H9 (cell line): ENCODE measurements around the gene PGAP6. TPM values are rescaled to one million over a fixed set of nuclear protein-coding genes. Genes with fewer than 3 reads are reported as not detected.

Source experiments
- DNase-seq: peaks from one replicate; pipeline ENCODE4 v3.0.0-alpha.2; 2017
- H2AFZ ChIP-seq: one replicate; pipeline ENCODE4 v1.6.1; 2013; ENCODE audit warnings: mild to moderate bottlenecking, low read length, control low read depth, moderate library complexity
- H2AK5ac ChIP-seq: 2 replicates; pipeline ENCODE4 v1.6.1; 2013; ENCODE audit warnings: low read length, control low read depth, mixed read lengths; ENCODE audit not compliant: insufficient read length
- H2BK120ac ChIP-seq: one replicate; pipeline ENCODE4 v1.6.1; 2013; ENCODE audit warnings: low read depth, mild to moderate bottlenecking, low read length, control low read depth, inconsistent platforms; ENCODE audit not compliant: poor library complexity, severe bottlenecking
- H2BK12ac ChIP-seq: 2 replicates; pipeline ENCODE4 v1.6.1; 2013; ENCODE audit warnings: low read length, control low read depth, mixed read lengths, low read depth; ENCODE audit not compliant: insufficient read length
- H2BK15ac ChIP-seq: 2 replicates; pipeline ENCODE4 v1.6.1; 2013; ENCODE audit warnings: low read depth, low read length, control low read depth
- H2BK20ac ChIP-seq: one replicate; pipeline ENCODE4 v1.6.1; 2013; ENCODE audit warnings: low read depth, mild to moderate bottlenecking, low read length, control low read depth, inconsistent platforms; ENCODE audit not compliant: poor library complexity, severe bottlenecking
- H2BK5ac ChIP-seq: 2 replicates; pipeline ENCODE4 v1.6.1; 2013; ENCODE audit warnings: low read length, control low read depth, mixed read lengths; ENCODE audit not compliant: insufficient read length
- H3K14ac ChIP-seq: 2 replicates; pipeline ENCODE4 v1.6.1; 2013; ENCODE audit warnings: low read length, control low read depth; ENCODE audit not compliant: insufficient read depth
- H3K18ac ChIP-seq: 2 replicates; pipeline ENCODE4 v1.6.1; 2013; ENCODE audit warnings: low read depth, mild to moderate bottlenecking, mixed read lengths, low read length, control low read depth; ENCODE audit not compliant: insufficient read length
- H3K23ac ChIP-seq: 2 replicates; pipeline ENCODE4 v1.6.1; 2013; ENCODE audit warnings: low read length, control low read depth, mixed read lengths, low read depth; ENCODE audit not compliant: insufficient read length
- H3K23me2 ChIP-seq: 2 replicates; pipeline ENCODE4 v1.6.1; 2013; ENCODE audit warnings: low read depth, mild to moderate bottlenecking, mixed read lengths, low read length, control low read depth; ENCODE audit not compliant: insufficient read length, poor library complexity, severe bottlenecking
- H3K27ac ChIP-seq: 2 replicates; pipeline ENCODE4 v1.5.1; 2013; ENCODE audit warnings: low read length, control low read depth, mixed read lengths, low read depth; ENCODE audit not compliant: insufficient read length
- H3K27me3 ChIP-seq: 2 replicates; pipeline ENCODE4 v1.6.1; 2013; ENCODE audit warnings: low read length, control low read depth, inconsistent platforms; ENCODE audit not compliant: insufficient read depth
- H3K4ac ChIP-seq: 2 replicates; pipeline ENCODE4 v1.6.1; 2013; ENCODE audit warnings: low read depth, mild to moderate bottlenecking, control low read depth, inconsistent platforms, low read length, moderate library complexity
- H3K4me1 ChIP-seq: 2 replicates; pipeline ENCODE4 v1.6.1; 2013; ENCODE audit warnings: low read length, control low read depth, inconsistent platforms; ENCODE audit not compliant: insufficient read depth
- H3K4me2 ChIP-seq: 2 replicates; pipeline ENCODE4 v1.6.1; 2013; ENCODE audit warnings: low read length, control low read depth, mixed read lengths; ENCODE audit not compliant: insufficient read length, insufficient read depth
- H3K56ac ChIP-seq: 2 replicates; pipeline ENCODE4 v1.6.1; 2013; ENCODE audit warnings: low read depth, mild to moderate bottlenecking, mixed read lengths, low read length, control low read depth; ENCODE audit not compliant: insufficient read length
- H3K79me1 ChIP-seq: 2 replicates; pipeline ENCODE4 v1.6.1; 2013; ENCODE audit warnings: low read depth, mild to moderate bottlenecking, moderate library complexity, low read length, control low read depth, inconsistent platforms; ENCODE audit not compliant: insufficient read depth, poor library complexity, severe bottlenecking
- H3K79me2 ChIP-seq: 2 replicates; pipeline ENCODE4 v1.6.1; 2013; ENCODE audit warnings: low read length, control low read depth, inconsistent platforms; ENCODE audit not compliant: insufficient read depth
- H3K9ac ChIP-seq: 2 replicates; pipeline ENCODE4 v1.6.1; 2013; ENCODE audit warnings: low read length, control low read depth, mixed read lengths; ENCODE audit not compliant: insufficient read length; ENCODE audit errors: extremely low read depth
- H3K9me3 ChIP-seq: one replicate; pipeline ENCODE4 v1.6.1; 2013; ENCODE audit warnings: low read depth, low read length, inconsistent platforms; ENCODE audit not compliant: control insufficient read depth
- H3T11ph ChIP-seq: one replicate; pipeline ENCODE4 v1.6.1; 2013; ENCODE audit warnings: mild to moderate bottlenecking, low read length, control low read depth, inconsistent platforms
- H4K20me1 ChIP-seq: one replicate; pipeline ENCODE4 v1.6.1; 2013; ENCODE audit not compliant: control insufficient read depth, insufficient read length, insufficient read depth
- H4K5ac ChIP-seq: 2 replicates; pipeline ENCODE4 v1.6.1; 2013; ENCODE audit warnings: low read depth, mild to moderate bottlenecking, mixed read lengths, low read length, control low read depth; ENCODE audit not compliant: insufficient read length
- H4K8ac ChIP-seq: replicated peaks from 2 replicates; pipeline ENCODE4 v1.6.1; 2013; ENCODE audit warnings: low read length, control low read depth, mixed read lengths, low read depth; ENCODE audit not compliant: insufficient read length
- H4K91ac ChIP-seq: 2 replicates; pipeline ENCODE4 v1.6.1; 2013; ENCODE audit warnings: low read depth, mild to moderate bottlenecking, moderate library complexity, mixed read lengths, low read length, control low read depth; ENCODE audit not compliant: insufficient read length
- H3K27ac Mint-ChIP-seq, 3 experiments: 2 replicates in 2 of 3; 3 replicates in 1 of 3; pipeline ENCODE4 v1.8.0; 2020 to 2021; ENCODE audit warnings: mixed read lengths in 3 of 3, mild to moderate bottlenecking in 1 of 3, moderate library complexity in 1 of 3
- H3K27me3 Mint-ChIP-seq: 2 replicates; pipeline ENCODE4 v1.8.0; 2021; ENCODE audit warnings: low read depth, mild to moderate bottlenecking, moderate library complexity, mixed read lengths
- H3K36me3 Mint-ChIP-seq, 3 experiments: 2 replicates in 2 of 3; 3 replicates in 1 of 3; pipeline ENCODE4 v1.8.0; 2020 to 2021; ENCODE audit warnings: low read depth in 3 of 3, mixed read lengths in 3 of 3; ENCODE audit not compliant: insufficient read depth in 1 of 3
- H3K4me1 Mint-ChIP-seq, 2 experiments: 2 replicates each; pipeline ENCODE4 v1.8.0; 2020; ENCODE audit warnings: mixed read lengths in 2 of 2
- H3K4me3 Mint-ChIP-seq, 2 experiments: 2 replicates in 1 of 2; 3 replicates in 1 of 2; pipeline ENCODE4 v1.8.0; 2020 to 2021; ENCODE audit warnings: mild to moderate bottlenecking in 2 of 2, mixed read lengths in 2 of 2, moderate library complexity in 1 of 2
- H3K9me3 Mint-ChIP-seq, 2 experiments: 2 replicates in 1 of 2; 3 replicates in 1 of 2; pipeline ENCODE4 v1.8.0; 2020; ENCODE audit warnings: mild to moderate bottlenecking in 2 of 2, mixed read lengths in 2 of 2, moderate library complexity in 1 of 2
- WGBS: extraction: QIAGEN DNeasy Blood & Tissue Kit; methylation state at CpG from one replicate; pipeline ENCODE4 v1.1.7; 2013; ENCODE audit warnings: missing lambda C conversion rate, low lambda C conversion rate, mixed read lengths; ENCODE audit not compliant: insufficient read length; ENCODE audit errors: extremely low coverage; 5-methylcytosine and 5-hydroxymethylcytosine counted together
- total RNA-seq: library from RNA; stranded (reverse); gene quantifications from 2 replicates; pipeline ENCODE4 v1.2.1, GENCODE V29; 2021
- TF ChIP-seq, protein P1 (sequence below): fragments of 200-600 bp; sonication (generic); conservative IDR thresholded peaks from 3 replicates; pipeline ENCODE4 v1.8.0; 2021; ENCODE audit warnings: antibody characterized with exemption, mild to moderate bottlenecking

Gene PGAP6
- total RNA-seq, 1 experiment from 2014 or later: 111 TPM

GRCh38 chr16:375212-375611, 6.6 kb downstream of the PGAP6 start:
- Histone ChIP-seq H3K4me1 (no peaks in the 10 kb centered on the region), H3T11ph (no peak overlapping the region), H3K27ac (no peak overlapping the region), H3K27me3 (no peaks in the 10 kb centered on the region), H3K23me2 (no peaks in the 10 kb centered on the region), H3K18ac (no peak overlapping the region), H2BK120ac (no peak overlapping the region), H2BK12ac (no peak overlapping the region), H2AFZ (no peak overlapping the region), H3K4ac (no peak overlapping the region), H3K14ac (no peak overlapping the region), H2BK15ac (no peak overlapping the region), H4K20me1 (no peaks in the 10 kb centered on the region), H2AK5ac (no peak overlapping the region), H3K9ac (no peak overlapping the region), H3K79me2 (no peaks in the 10 kb centered on the region; the same call in 1 of the 2 replicates), H3K9me3 (no peaks in the 10 kb centered on the region), H3K4me2 (no peak overlapping the region), H3K79me1 (no peaks in the 10 kb centered on the region), H2BK5ac (no peak overlapping the region), H4K5ac (no peak overlapping the region), H4K8ac (no peak overlapping the region), H3K56ac (no peak overlapping the region), H4K91ac (no peak overlapping the region), H2BK20ac (no peak overlapping the region), H3K23ac (no peak overlapping the region)
- H3K27ac Mint-ChIP-seq: no peak overlapping the region; a peak in 1 of 7 replicates
- no peak for DNase-seq
- no CpG with 5 or more reads among the region's 23 CpGs for WGBS
- no peak overlapping the region for H3K4me3 Mint-ChIP-seq
- H3K4me1 Mint-ChIP-seq: peaks cover 12 to 23% of the 10 kb centered on the region in 2 experiments
- TF ChIP-seq, protein P1, sequence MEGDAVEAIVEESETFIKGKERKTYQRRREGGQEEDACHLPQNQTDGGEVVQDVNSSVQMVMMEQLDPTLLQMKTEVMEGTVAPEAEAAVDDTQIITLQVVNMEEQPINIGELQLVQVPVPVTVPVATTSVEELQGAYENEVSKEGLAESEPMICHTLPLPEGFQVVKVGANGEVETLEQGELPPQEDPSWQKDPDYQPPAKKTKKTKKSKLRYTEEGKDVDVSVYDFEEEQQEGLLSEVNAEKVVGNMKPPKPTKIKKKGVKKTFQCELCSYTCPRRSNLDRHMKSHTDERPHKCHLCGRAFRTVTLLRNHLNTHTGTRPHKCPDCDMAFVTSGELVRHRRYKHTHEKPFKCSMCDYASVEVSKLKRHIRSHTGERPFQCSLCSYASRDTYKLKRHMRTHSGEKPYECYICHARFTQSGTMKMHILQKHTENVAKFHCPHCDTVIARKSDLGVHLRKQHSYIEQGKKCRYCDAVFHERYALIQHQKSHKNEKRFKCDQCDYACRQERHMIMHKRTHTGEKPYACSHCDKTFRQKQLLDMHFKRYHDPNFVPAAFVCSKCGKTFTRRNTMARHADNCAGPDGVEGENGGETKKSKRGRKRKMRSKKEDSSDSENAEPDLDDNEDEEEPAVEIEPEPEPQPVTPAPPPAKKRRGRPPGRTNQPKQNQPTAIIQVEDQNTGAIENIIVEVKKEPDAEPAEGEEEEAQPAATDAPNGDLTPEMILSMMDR: no peak
- no peaks in the 10 kb centered on the region; the same call in 1 of the 2 replicates for H3K27me3 Mint-ChIP-seq
- H3K9me3 Mint-ChIP-seq: no peaks in the 10 kb centered on the region
- peaks cover 5 to 45% (median 20%) of the 10 kb centered on the region in 3 experiments for H3K36me3 Mint-ChIP-seq
